ENCODE results near the gene CEP350.

GRCh38 chr1:180150982-180151381, 196.4 kb downstream of the CEP350 start:
- TF ChIP-seq, protein P1, sequence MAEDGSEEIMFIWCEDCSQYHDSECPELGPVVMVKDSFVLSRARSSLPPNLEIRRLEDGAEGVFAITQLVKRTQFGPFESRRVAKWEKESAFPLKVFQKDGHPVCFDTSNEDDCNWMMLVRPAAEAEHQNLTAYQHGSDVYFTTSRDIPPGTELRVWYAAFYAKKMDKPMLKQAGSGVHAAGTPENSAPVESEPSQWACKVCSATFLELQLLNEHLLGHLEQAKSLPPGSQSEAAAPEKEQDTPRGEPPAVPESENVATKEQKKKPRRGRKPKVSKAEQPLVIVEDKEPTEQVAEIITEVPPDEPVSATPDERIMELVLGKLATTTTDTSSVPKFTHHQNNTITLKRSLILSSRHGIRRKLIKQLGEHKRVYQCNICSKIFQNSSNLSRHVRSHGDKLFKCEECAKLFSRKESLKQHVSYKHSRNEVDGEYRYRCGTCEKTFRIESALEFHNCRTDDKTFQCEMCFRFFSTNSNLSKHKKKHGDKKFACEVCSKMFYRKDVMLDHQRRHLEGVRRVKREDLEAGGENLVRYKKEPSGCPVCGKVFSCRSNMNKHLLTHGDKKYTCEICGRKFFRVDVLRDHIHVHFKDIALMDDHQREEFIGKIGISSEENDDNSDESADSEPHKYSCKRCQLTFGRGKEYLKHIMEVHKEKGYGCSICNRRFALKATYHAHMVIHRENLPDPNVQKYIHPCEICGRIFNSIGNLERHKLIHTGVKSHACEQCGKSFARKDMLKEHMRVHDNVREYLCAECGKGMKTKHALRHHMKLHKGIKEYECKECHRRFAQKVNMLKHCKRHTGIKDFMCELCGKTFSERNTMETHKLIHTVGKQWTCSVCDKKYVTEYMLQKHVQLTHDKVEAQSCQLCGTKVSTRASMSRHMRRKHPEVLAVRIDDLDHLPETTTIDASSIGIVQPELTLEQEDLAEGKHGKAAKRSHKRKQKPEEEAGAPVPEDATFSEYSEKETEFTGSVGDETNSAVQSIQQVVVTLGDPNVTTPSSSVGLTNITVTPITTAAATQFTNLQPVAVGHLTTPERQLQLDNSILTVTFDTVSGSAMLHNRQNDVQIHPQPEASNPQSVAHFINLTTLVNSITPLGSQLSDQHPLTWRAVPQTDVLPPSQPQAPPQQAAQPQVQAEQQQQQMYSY (CRISPR knock-in tag; IDR thresholded peaks at IDR 0.05): no peak
- TF ChIP-seq, protein P2, sequence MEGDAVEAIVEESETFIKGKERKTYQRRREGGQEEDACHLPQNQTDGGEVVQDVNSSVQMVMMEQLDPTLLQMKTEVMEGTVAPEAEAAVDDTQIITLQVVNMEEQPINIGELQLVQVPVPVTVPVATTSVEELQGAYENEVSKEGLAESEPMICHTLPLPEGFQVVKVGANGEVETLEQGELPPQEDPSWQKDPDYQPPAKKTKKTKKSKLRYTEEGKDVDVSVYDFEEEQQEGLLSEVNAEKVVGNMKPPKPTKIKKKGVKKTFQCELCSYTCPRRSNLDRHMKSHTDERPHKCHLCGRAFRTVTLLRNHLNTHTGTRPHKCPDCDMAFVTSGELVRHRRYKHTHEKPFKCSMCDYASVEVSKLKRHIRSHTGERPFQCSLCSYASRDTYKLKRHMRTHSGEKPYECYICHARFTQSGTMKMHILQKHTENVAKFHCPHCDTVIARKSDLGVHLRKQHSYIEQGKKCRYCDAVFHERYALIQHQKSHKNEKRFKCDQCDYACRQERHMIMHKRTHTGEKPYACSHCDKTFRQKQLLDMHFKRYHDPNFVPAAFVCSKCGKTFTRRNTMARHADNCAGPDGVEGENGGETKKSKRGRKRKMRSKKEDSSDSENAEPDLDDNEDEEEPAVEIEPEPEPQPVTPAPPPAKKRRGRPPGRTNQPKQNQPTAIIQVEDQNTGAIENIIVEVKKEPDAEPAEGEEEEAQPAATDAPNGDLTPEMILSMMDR (IDR thresholded peaks at IDR 0.05 in 2 of 3, conservative IDR thresholded peaks at IDR 0.05 in 1 of 3; ENCODE audit: control insufficient read depth in 2 of 3, extremely low read depth in 1 of 3, insufficient read depth in 1 of 3, low read depth in 3 of 3, low read length in 3 of 3): no peak
- TF ChIP-seq, protein P3, sequence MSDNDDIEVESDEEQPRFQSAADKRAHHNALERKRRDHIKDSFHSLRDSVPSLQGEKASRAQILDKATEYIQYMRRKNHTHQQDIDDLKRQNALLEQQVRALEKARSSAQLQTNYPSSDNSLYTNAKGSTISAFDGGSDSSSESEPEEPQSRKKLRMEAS (IDR thresholded peaks at IDR 0.05; ENCODE audit: low read depth, low read length): no peak

Data from GM12878 (cell line).